ENCODE results near the gene CCNH.

DNA sequence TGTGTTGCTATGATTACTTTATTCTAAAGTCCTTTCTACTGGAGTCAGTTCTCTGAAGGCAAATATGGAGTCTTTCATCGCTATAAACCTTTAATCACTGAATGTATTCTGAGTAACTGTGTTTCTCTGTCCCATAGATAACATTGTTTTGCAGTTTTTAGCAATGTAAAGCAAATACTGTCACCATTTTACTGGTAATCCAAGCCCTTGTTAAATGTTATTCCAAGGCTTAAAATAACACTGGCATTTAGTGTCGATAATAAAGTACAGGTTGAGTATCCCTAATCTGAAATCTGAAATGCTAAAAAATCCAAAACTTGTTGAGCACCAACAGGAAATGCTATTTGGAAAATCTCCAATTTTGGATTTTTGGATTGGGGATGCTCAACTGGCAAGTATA is 24.6 kb downstream of the CCNH start:
- TF ChIP-seq ZNF274 (IDR thresholded peaks at IDR 0.05; ENCODE audit: low read depth, low read length), result no peak
- no peak for TF ChIP-seq YY1 (IDR thresholded peaks at IDR 0.05; ENCODE audit: insufficient read depth, insufficient read length)
- TF ChIP-seq SUZ12 (IDR thresholded peaks at IDR 0.05; ENCODE audit: extremely low read depth, insufficient read depth, insufficient read length), result no peak

Data from NT2/D1 (cell line).